Activated T-cell treated with anti-CD3 and anti-CD28 coated beads, Interleukin-2, amount 50 U/mL, for 24 hours (primary cell): ENCODE measurements around the gene NEBL.
"Not testable (repeated sequence)": the region's sequence is repeated elsewhere in the genome, so short reads cannot be mapped to it uniquely, and the experiment has no call there.

ENCODE experiments used
- DNase-seq: peaks from one replicate; pipeline ENCODE4 v3.0.0-alpha.2; 2020
- H3K27ac Mint-ChIP-seq: 2 replicates; pipeline ENCODE4 v1.8.0; 2020; ENCODE audit warnings: mild to moderate bottlenecking, mixed read lengths
- H3K27me3 Mint-ChIP-seq: 2 replicates; pipeline ENCODE4 v1.8.0; 2020; ENCODE audit warnings: mixed read lengths
- H3K36me3 Mint-ChIP-seq: 2 replicates; pipeline ENCODE4 v1.8.0; 2020; ENCODE audit warnings: low read depth, mixed read lengths
- H3K4me1 Mint-ChIP-seq: 2 replicates; pipeline ENCODE4 v1.8.0; 2020; ENCODE audit warnings: low read depth, mixed read lengths
- H3K4me3 Mint-ChIP-seq: 2 replicates; pipeline ENCODE4 v1.8.0; 2020; ENCODE audit warnings: mild to moderate bottlenecking, moderate library complexity, mixed read lengths
- H3K9me3 Mint-ChIP-seq: 2 replicates; pipeline ENCODE4 v1.8.0; 2020; ENCODE audit warnings: mixed read lengths

NEBL gene

GRCh38 chr10:20897146-20897825, at the start of gene NEBL:
Gene NEBL, minus strand, starts transcription at chr10:20897311. Its CDS starts 106 bp downstream, at chr10:20897205.
- Mint-ChIP-seq H3K9me3 (no peaks in the 10 kb centered on the region), H3K4me1 (no peaks in the 10 kb centered on the region), H3K36me3 (no peaks in the 10 kb centered on the region), H3K27ac (no peak within 1 kb of the TSS), H3K27me3 (no peaks in the 10 kb centered on the region), H3K4me3 (no peak within 1 kb of the TSS)
- DNase-seq: no peak

GRCh38 chr10:20945546-20946332, 48.6 kb upstream of the NEBL start:
- no peak overlapping the region for H3K4me3 Mint-ChIP-seq
- no peaks in the 10 kb centered on the region for H3K4me1 Mint-ChIP-seq
- H3K36me3 Mint-ChIP-seq: no peaks in the 10 kb centered on the region
- DNase-seq: no peak
- H3K27me3 Mint-ChIP-seq: no peaks in the 10 kb centered on the region
- H3K9me3 Mint-ChIP-seq: no peaks in the 10 kb centered on the region
- H3K27ac Mint-ChIP-seq: no peak overlapping the region

GRCh38 chr10:20944789-20945502, 47.8 kb upstream of the NEBL start:
- Mint-ChIP-seq H3K27ac (no peak overlapping the region), H3K9me3 (no peaks in the 10 kb centered on the region), H3K27me3 (no peaks in the 10 kb centered on the region), H3K36me3 (no peaks in the 10 kb centered on the region), H3K4me1 (no peaks in the 10 kb centered on the region), H3K4me3 (no peak overlapping the region)
- DNase-seq: no peak

- H3K4me1 Mint-ChIP-seq, H3K27ac Mint-ChIP-seq, H3K9me3 Mint-ChIP-seq, H3K4me3 Mint-ChIP-seq, H3K36me3 Mint-ChIP-seq, H3K27me3 Mint-ChIP-seq, DNase-seq: not testable (repeated sequence)
Observed at GRCh38 chr10:20939414-20939813, 42.3 kb upstream of the NEBL start.

GRCh38 chr10:20936396-20936795, 39.3 kb upstream of the NEBL start:
- H3K27ac Mint-ChIP-seq: no peak overlapping the region
- H3K36me3 Mint-ChIP-seq: no peaks in the 10 kb centered on the region
- no peak overlapping the region for H3K4me3 Mint-ChIP-seq
- no peaks in the 10 kb centered on the region for H3K4me1 Mint-ChIP-seq
- no peak for DNase-seq
- peaks cover 2% of the 10 kb centered on the region for H3K9me3 Mint-ChIP-seq
- no peaks in the 10 kb centered on the region for H3K27me3 Mint-ChIP-seq

- no peak overlapping the region for H3K27ac Mint-ChIP-seq
- no peaks in the 10 kb centered on the region for H3K4me1 Mint-ChIP-seq
- no peak overlapping the region for H3K4me3 Mint-ChIP-seq
- H3K27me3 Mint-ChIP-seq: no peaks in the 10 kb centered on the region
- H3K9me3 Mint-ChIP-seq: peaks cover 2% of the 10 kb centered on the region
- no peak for DNase-seq
- H3K36me3 Mint-ChIP-seq: no peaks in the 10 kb centered on the region
Observed at GRCh38 chr10:20935931-20936330, 38.8 kb upstream of the NEBL start.

- H3K27ac Mint-ChIP-seq: no peak overlapping the region
- no peaks in the 10 kb centered on the region for H3K36me3 Mint-ChIP-seq
- no peak overlapping the region for H3K4me3 Mint-ChIP-seq
- H3K27me3 Mint-ChIP-seq: no peaks in the 10 kb centered on the region
- H3K9me3 Mint-ChIP-seq: peaks cover 2% of the 10 kb centered on the region
- no peaks in the 10 kb centered on the region for H3K4me1 Mint-ChIP-seq
- no peak for DNase-seq
Observed at GRCh38 chr10:20935301-20935700, 38.2 kb upstream of the NEBL start.

GRCh38 chr10:20933705-20934104, 36.6 kb upstream of the NEBL start:
- Mint-ChIP-seq H3K9me3 (peaks cover 4% of the 10 kb centered on the region), H3K4me3 (no peak overlapping the region), H3K27ac (no peak overlapping the region), H3K27me3 (no peaks in the 10 kb centered on the region), H3K36me3 (no peaks in the 10 kb centered on the region), H3K4me1 (no peaks in the 10 kb centered on the region)
- DNase-seq: no peak

- Mint-ChIP-seq H3K27me3 (no peaks in the 10 kb centered on the region), H3K36me3 (no peaks in the 10 kb centered on the region), H3K27ac (no peak overlapping the region), H3K9me3 (peaks cover 4% of the 10 kb centered on the region), H3K4me1 (no peaks in the 10 kb centered on the region), H3K4me3 (no peak overlapping the region)
- no peak for DNase-seq
Observed at GRCh38 chr10:20932606-20933126, 35.6 kb upstream of the NEBL start.

- DNase-seq: no peak
- Mint-ChIP-seq H3K36me3 (no peaks in the 10 kb centered on the region), H3K27ac (no peak overlapping the region), H3K9me3 (peaks cover 4% of the 10 kb centered on the region), H3K4me3 (no peak overlapping the region), H3K27me3 (no peaks in the 10 kb centered on the region), H3K4me1 (no peaks in the 10 kb centered on the region)
Observed at GRCh38 chr10:20931156-20931795, 34.2 kb upstream of the NEBL start.

- no peaks in the 10 kb centered on the region for H3K27me3 Mint-ChIP-seq
- H3K27ac Mint-ChIP-seq: no peak overlapping the region
- H3K4me3 Mint-ChIP-seq: no peak overlapping the region
- peaks cover 4% of the 10 kb centered on the region for H3K9me3 Mint-ChIP-seq
- H3K4me1 Mint-ChIP-seq: no peaks in the 10 kb centered on the region
- no peak for DNase-seq
- no peaks in the 10 kb centered on the region for H3K36me3 Mint-ChIP-seq
Observed at GRCh38 chr10:20927456-20927855, 30.3 kb upstream of the NEBL start.

GRCh38 chr10:20922451-20922850, 25.3 kb upstream of the NEBL start:
- H3K4me1 Mint-ChIP-seq: no peaks in the 10 kb centered on the region
- no peak overlapping the region for H3K27ac Mint-ChIP-seq
- no peaks in the 10 kb centered on the region for H3K9me3 Mint-ChIP-seq
- no peak overlapping the region for H3K4me3 Mint-ChIP-seq
- H3K27me3 Mint-ChIP-seq: peaks cover 4% of the 10 kb centered on the region
- H3K36me3 Mint-ChIP-seq: no peaks in the 10 kb centered on the region
- no peak for DNase-seq

- Mint-ChIP-seq H3K36me3 (no peaks in the 10 kb centered on the region), H3K27me3 (peaks cover 4% of the 10 kb centered on the region), H3K9me3 (no peaks in the 10 kb centered on the region), H3K27ac (no peak overlapping the region), H3K4me3 (no peak overlapping the region), H3K4me1 (no peaks in the 10 kb centered on the region)
- no peak for DNase-seq
Observed at GRCh38 chr10:20922033-20922432, 24.9 kb upstream of the NEBL start.

- Mint-ChIP-seq H3K27ac (no peak overlapping the region), H3K36me3 (no peaks in the 10 kb centered on the region), H3K4me1 (no peaks in the 10 kb centered on the region), H3K4me3 (no peak overlapping the region), H3K9me3 (no peaks in the 10 kb centered on the region), H3K27me3 (peaks cover 4% of the 10 kb centered on the region)
- no peak for DNase-seq
Observed at GRCh38 chr10:20920061-20920460, 22.9 kb upstream of the NEBL start.
